Frontal cortex (tissue), 4 donors: ENCODE results near the gene ACADVL. TPM values are rescaled to one million over a fixed set of nuclear protein-coding genes. Genes with fewer than 3 reads are reported as not detected.

Source experiments
- DNase-seq, 2 donors: peaks; one replicate each; pipeline ENCODE4 v3.0.0; 2012; ENCODE audit warnings: low spot score in 2 of 2
- FAIRE-seq: peaks from 2 replicates; lab custom pipeline; 2012; peaks lifted over from hg19 to GRCh38; lab: Jason Lieb, UNC
- total RNA-seq: library from RNA; depleted of rRNA; stranded (reverse); fragments of >200 nt; gene quantifications from one replicate; pipeline ENCODE4 v1.2.3, GENCODE V29; 2014
- donor health status: control.
- donor health status: control.
- donor health status: control.

ACADVL gene
- total RNA-seq, 1 donor from 2014 or later, result 65.6 TPM

DNA sequence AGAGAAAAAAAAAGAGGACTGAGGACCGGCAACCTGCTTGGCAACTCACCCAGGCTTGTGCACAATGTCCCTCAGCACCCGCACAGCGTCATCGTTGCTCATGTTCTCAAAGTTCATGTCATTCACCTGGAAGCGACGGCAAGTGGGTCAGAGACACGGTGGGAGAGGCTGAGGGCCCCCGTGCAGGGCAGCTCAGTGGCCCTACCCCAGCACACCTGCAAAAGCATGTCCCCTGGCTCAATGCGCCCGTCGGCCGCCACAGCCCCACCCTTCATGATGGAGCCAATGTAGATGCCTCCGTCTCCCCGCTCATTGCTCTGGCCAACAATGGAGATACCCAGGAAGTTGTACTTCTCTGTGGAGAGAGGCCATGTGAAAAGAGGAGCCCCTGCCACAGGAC lies 9.2 kb downstream of the ACADVL start:
- DNase-seq (no peak), FAIRE-seq (no peak)

DNA sequence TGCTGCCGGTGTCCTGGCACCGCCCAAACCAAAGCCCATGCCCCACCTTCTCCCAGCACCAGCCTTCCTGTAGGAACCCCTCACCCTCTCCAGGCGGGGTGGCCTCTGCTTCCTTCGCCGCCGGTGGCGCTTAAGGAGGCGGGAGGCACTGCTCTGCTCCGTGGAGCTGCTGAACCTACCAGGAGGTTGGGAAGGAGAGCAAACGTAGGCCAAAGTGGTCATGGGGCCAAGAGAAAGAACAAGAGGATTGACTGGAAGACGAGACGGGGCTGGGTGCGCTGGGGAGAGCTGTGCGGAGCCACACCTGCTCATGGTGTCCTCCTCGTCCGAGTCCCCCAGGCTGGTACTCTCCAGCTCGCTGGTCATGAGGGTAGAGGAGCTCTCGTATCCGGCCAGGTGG lies 9.8 kb downstream of the ACADVL start:
- DNase-seq, result no peak
- FAIRE-seq, result no peak

GRCh38 chr17:7232114-7232513 lies 12.4 kb downstream of the ACADVL start:
- no peak for FAIRE-seq

GRCh38 chr17:7233701-7234082 lies 14.0 kb downstream of the ACADVL start:
- no peak for DNase-seq
- FAIRE-seq, result no peak

More at GRCh38 chr17:7232114-7232513, 12.4 kb downstream of the ACADVL start:
- DNase-seq, result no peak

DNA sequence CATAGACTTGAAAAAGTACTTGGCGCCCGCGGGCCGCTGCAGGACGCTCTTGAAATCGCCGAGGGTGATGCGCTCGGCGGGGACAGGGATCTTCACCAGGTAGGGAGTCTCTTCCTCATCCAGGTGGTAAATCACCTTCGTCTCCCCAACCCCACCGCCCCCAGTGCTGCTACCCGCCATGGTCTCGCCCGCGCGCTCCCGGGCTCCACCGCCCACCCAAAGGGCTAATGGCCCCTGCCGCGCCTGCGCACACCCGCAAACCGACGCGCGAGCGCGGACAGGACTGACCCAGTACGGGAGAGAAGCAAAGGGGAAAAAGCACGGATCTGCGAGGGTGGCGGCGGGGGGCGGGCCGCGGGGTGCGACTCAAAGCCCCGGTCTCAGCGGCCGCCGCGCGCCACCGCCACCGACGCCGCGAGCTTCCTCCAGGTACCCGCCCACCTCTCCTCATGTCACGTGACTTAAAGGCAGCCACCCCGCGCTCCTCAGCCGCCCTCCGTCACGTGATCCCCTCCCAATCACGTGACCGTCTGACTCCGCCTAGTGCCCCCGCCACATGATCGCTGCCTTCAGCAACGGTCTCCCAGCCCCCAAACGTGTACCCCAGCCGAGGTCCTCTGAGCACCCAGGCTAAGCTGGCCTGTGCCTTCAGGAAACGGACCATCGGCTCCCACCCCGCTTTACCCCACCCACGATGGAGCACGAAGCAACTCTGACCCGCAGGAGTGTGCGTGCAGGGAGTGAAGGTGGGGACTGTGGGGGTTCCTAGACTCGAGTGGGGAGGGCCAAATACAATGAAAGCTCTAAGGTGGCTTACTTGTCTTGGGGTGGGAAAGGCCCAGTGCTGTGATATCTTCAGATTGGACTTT lies 14.6 kb downstream of the ACADVL start, which contains the start of gene DVL2:
TSS of gene DVL2 (minus strand) at position 435 of the 869 bp plus-strand sequence. CDS start at position 180, 255 bp downstream.
- no peak for FAIRE-seq
- peak; percentile 97 to 98 for DNase-seq

GRCh38 chr17:7235693-7236665 lies 16.2 kb downstream of the ACADVL start:
- no peak for FAIRE-seq
- no peak for DNase-seq

- DNase-seq (no peak), FAIRE-seq (no peak)
Measured at GRCh38 chr17:7236808-7237207, 17.1 kb downstream of the ACADVL start.

GRCh38 chr17:7237266-7237760 lies 17.6 kb downstream of the ACADVL start:
- DNase-seq (no peak), FAIRE-seq (no peak)

- FAIRE-seq (no peak), DNase-seq (peak; percentile 76)
Measured at GRCh38 chr17:7237761-7238419, 18.2 kb downstream of the ACADVL start.

GRCh38 chr17:7238420-7239090 lies 18.8 kb downstream of the ACADVL start:
- FAIRE-seq, result no peak
- no peak for DNase-seq

DNA sequence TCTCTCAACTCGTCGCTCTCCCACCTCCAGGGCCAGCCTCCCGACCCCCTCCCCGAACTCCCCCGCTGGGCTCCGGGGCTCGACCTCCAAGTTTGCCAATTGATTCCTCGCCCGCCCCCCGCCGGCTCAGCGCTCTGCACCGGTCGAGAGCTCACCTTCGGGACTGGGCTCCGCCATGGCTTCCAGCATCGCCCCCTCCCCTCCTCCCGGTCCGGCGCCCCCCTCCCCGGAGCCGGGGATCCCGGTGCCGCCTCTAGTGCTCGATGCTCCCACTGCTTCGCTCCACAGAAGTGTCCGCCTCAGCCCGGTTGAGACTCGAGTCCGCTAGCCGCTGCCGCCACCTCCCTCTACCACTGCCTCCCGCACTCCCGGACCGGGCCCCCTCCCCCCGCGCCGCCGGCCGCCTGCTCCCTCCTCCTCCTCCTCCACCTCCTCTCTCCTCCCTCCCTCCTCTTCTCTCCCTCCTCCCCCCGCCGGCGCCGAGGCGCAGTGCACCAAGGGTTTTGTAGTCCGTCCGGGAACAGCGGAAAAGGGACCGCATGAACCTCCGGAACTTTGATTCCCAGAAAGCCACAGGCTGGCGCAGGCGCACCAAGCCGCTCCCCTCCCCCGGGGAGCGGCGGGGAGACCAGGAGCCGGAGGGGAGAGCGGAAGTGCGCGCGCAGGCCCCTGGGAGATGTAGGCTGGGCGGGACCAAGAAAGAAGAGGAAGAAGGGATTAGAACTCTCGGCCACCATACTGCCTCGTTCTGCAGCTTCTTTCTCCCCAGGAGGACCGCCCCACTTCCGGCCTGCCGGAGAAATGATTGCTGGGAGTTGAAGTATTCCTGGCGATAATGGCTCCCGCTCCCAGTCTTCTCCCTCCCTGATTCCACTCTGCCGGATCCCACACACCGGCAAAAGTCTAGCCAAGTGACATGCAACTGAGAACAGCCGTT lies 19.6 kb downstream of the ACADVL start, which contains the start of gene PHF23:
TSS of gene PHF23 (minus strand) at position 367 of the 937 bp plus-strand sequence. CDS start at position 189, 178 bp downstream.
- FAIRE-seq, result peak; percentile 73
- DNase-seq, result peak; percentile 98

DNA sequence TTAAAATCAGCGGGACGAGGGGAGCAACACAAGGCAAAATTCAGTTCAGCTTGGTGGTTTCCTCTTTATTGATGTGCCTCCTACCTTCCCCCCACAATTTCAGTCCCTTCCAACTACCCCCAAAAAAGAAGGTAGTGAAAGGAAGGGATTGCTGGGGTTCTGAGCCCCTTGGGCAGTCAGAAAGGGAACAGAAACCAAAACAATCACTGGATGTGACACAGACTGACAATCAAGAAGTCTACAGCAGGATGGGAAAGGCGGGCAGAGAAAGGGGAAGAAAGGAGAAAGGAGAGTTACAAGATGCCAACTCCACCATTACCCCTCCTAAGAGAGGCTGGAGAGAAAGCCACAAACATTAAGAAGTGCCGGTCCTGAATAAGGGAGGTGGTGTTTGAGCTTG lies 20.6 kb downstream of the ACADVL start:
- FAIRE-seq, result no peak
- DNase-seq, result no peak

DNA sequence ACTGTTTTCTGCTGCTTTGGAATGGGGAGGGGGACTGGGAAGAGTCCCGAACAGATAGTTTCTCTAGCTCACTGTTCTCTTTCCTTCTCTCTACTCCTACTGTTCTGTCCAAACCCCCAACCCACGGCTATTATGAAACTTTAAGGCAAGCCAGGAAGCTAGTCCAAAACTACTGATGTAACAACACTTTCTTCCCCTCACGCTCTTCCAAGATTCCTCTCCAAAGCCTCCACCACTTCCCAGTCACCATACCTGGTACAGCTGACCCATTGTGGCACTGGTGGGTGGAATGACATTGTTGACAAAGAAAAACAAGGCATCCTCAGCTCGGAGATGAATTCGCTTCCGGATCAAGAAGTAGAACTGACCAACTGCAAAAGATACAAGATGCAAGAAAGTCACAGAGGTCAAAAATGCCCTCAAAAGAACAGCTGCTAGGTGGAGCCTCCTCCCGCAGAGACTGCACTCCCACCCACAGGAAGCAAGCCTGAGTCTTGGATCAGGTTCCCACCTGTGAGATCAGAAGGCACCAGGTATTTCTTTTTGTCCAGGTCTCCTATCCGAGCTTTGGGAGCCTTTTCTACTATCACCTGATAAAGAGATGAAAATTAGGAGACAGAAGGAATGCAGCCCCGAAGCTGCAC lies 21.5 kb downstream of the ACADVL start:
- DNase-seq, result no peak
- no peak for FAIRE-seq

DNA sequence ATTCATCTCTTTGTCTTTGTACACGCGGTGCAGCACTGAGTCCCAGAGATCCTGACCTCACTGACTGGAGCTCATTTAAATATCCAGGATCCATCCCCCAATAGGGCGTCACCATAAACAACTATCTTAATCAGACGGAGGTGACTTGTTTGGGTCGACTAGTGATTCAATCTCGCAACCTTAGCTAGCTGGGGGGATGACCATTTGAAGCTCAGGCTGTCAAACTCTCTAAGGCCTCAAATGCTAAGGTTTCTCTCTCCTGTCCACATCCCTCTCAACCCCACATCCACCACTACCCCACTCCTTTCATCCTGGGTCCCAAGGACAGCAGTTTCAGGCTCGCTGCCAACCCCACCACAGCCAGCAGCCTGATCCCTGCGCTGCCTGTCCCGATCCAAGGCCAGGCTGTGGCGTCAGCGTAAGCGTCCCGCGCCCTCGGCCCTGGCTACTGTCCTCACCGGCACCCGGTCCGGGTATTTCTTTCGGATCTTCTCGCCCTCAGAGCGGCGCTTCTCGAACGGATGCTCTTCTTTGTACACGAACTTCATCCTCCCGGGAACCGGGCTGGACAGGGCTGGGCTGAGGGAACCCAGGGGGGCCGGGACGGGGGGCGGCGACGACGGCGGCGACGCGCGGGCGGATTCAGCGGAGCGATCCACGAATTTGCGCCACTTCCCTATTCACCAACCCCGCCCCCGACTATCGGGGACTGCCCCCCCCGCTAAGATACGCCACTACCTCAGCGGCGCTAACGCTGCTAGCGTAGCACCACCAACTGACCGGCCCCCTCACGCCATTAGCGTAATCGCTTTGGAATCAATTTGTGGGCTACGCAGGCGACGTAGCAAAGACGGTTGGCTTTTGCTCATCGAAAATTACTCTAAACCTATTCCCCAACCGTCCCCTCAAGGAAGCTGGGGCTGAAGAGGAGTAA lies 22.3 kb downstream of the ACADVL start, which contains the start of gene GABARAP:
TSS of gene GABARAP (minus strand) at position 667 of the 934 bp plus-strand sequence. CDS start at position 548, 119 bp downstream.
- peak; percentile 81 to 88 for DNase-seq
- no peak for FAIRE-seq

DNA sequence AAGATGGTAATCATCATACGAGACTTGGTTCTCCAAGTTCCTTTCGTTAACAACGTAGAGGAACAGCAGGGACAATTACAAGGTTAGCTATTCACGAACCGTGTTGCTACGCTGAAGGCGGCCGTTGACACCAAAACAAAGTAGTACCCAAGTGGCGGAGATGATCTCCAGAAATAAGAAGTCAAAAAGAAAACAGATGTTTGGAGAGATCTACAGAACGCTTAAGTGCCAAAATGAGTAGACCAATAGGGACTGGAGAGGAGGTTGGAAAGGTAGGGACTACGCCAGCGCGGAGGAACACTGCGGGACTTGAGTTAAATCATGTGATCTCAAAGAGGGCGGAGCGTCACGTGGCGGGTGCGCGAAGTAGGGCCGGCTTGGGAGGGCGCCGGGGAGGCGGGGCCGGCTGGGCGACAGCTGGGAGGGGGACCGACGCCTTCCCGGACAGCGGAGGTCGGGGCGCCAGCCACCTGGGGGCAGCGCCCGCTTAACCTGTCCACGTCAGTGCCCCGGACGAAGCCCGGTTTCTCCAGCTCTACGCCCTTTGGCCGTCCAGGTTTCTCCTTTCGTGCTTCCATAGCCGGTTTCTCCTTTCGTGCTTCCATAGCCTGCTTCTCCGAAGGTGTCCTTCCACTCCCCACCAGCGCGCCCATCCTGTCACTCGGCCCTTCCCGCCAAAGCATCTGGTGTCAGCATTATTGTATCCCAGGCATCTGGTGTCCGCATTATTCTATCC lies 23.1 kb downstream of the ACADVL start:
- no peak for FAIRE-seq
- peak; percentile 91 to 93 for DNase-seq

- FAIRE-seq, result no peak
- no peak for DNase-seq
Measured at GRCh38 chr17:7243453-7243729, 23.7 kb downstream of the ACADVL start.
